ENCODE data around the gene CTNNA1. TPM values are rescaled to one million over a fixed set of nuclear protein-coding genes. Genes with fewer than 3 reads are reported as not detected.

The CTNNA1 gene
- total and polyA plus RNA-seq, 2 experiments from 2014 or later = 194 to 393 TPM

DNA sequence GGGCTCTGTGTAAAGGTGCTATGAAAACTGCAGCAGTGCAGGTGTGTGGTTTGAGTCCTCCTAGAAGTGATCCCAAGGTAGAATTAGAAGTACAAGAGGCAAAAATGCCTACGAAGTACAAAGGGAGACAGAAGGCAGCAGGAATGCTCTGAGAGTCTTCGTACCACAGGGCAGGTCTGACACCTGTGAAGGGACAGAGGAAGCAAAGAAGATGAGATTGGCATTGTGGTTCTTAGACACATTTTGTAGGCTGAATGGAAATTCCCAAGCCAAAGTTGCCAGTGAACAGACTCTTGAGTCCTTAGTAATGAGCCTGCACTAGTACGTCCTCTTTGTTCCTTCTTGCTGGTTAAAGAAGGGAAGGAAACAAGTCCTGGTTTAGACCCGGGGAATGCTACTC, 123.6 kb downstream of the CTNNA1 start:
- Histone ChIP-seq H3K36me3 (ENCODE audit: low read depth) (no peaks in the 10 kb centered on the region), H3K79me2 (ENCODE audit: insufficient read depth) (peaks cover 99% of the 10 kb centered on the region), H3K9me2 (ENCODE audit: insufficient read depth) (no peaks in the 10 kb centered on the region), H4K20me1 (ENCODE audit: insufficient read depth) (peaks cover 24% of the 10 kb centered on the region; the same call in 1 of the 2 replicates), H3K4me3 (no peak overlapping the region), H3K4me1 (ENCODE audit: insufficient read depth) (peaks cover 21% of the 10 kb centered on the region), H3K9me3 (ENCODE audit: low read depth) (no peaks in the 10 kb centered on the region), H3K9ac (no peak overlapping the region), H3K27ac (no peak overlapping the region), H3K27me3 (replicated peaks; ENCODE audit: insufficient read depth) (no peaks in the 10 kb centered on the region), H3K4me2 (ENCODE audit: unreplicated experiment) (no peak overlapping the region), H3F3A (ENCODE audit: insufficient read depth) (peaks cover 29% of the 10 kb centered on the region; the same call in 1 of the 2 replicates), H2AFZ (no peak overlapping the region)
- DNase-seq = no peak
- 88 to 93% methylated on average over 4 of the region's 4 CpGs for WGBS, 2 experiments (ENCODE audit: low coverage in 1 of 2, low lambda C conversion rate in 2 of 2, missing lambda C conversion rate in 2 of 2)
- TF ChIP-seq EZH2 (IDR thresholded peaks at IDR 0.05; ENCODE audit: insufficient read depth, poor library complexity, severe bottlenecking) = no peak
- no peak for TF ChIP-seq EZH2phosphoT487 (IDR thresholded peaks at IDR 0.05; ENCODE audit: insufficient read depth, low read depth)
- in situ Hi-C loops (cut with MboI) = no loop called here

DNA sequence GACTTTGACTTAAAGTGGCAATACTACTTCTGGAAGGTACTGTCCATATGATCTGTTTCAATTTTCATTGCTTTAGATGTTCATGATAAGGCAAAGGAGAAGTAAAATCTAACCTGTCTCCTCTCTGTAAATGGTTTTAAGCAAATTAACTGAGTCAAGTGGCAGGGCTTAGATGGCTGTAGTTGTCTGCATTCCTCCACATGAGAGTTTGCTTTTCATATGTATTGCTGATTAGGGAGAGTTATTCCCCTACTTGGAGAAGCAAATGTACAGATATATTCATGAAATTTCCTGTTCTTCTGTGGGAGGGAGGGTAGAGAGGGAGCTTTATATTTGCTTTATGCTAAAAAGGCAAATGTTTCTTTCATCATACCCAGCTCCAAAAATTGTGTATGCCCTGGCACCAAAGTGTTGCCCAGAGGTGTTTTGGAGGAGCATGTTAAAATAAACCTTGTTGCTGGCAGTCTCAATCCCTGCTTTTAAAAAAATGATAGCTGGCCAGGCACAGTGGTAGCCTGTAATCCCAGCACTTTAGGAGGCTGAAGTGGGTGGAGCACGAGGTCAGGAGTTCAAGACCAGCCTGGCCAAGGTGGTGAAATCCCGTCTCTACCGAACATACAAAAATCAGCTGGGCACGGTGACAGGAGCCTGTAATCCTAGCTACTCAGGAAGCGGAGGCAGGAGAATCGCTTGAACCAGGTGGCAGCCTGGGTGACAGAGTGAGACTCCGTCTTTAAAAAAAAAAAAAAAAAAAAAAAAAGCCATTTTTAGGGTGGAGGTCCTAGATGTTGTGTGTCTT, 125.4 kb downstream of the CTNNA1 start:
- Histone ChIP-seq H3K36me3 (ENCODE audit: low read depth) (no peaks in the 10 kb centered on the region), H3K79me2 (ENCODE audit: insufficient read depth) (peaks cover 99% of the 10 kb centered on the region), H3F3A (ENCODE audit: insufficient read depth) (peaks cover 29% of the 10 kb centered on the region; the same call in 1 of the 2 replicates), H3K27me3 (replicated peaks; ENCODE audit: insufficient read depth) (no peaks in the 10 kb centered on the region), H3K9me3 (ENCODE audit: low read depth) (no peaks in the 10 kb centered on the region), H3K27ac (no peak overlapping the region), H3K9me2 (ENCODE audit: insufficient read depth) (no peaks in the 10 kb centered on the region), H3K4me2 (ENCODE audit: unreplicated experiment) (no peak overlapping the region), H3K4me1 (ENCODE audit: insufficient read depth) (peaks cover 20% of the 10 kb centered on the region), H3K4me3 (no peak overlapping the region), H4K20me1 (ENCODE audit: insufficient read depth) (peaks cover 17% of the 10 kb centered on the region; the same call in 1 of the 2 replicates), H3K9ac (no peak overlapping the region), H2AFZ (no peak overlapping the region)
- 89 to 91% methylated on average over 7 of the region's 7 CpGs for WGBS, 2 experiments (ENCODE audit: low coverage in 1 of 2, low lambda C conversion rate in 2 of 2, missing lambda C conversion rate in 2 of 2)
- no peak for DNase-seq
- TF ChIP-seq EZH2phosphoT487 (IDR thresholded peaks at IDR 0.05; ENCODE audit: insufficient read depth, low read depth) (no peak), EZH2 (IDR thresholded peaks at IDR 0.05; ENCODE audit: insufficient read depth, poor library complexity, severe bottlenecking) (no peak)
- in situ Hi-C loops (cut with MboI) = no loop called here

DNA sequence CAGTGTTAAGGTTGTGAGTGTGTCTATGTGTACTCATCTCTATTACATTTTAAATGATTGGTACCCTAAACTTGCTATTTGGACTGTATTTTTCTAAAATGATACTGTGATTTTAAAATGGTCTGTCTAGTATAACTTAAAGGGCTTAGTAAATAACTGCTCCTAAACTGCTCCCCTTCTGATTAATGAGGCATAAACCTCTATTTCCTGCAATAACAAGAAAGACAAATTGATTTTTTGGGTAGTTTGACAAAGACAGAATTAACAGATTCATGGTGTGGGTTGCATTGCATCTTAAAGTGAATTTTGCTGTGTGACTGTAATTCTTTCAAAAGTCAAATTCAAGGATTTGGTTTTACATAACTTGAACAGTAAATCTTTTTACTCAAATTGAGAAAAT, 130.0 kb downstream of the CTNNA1 start:
- no peak overlapping the region for H3K4me2 ChIP-seq (ENCODE audit: unreplicated experiment)
- in situ Hi-C loops (cut with MboI) = no loop called here
- no peak overlapping the region for H2AFZ ChIP-seq
- no peaks in the 10 kb centered on the region for H3K27me3 ChIP-seq (replicated peaks; ENCODE audit: insufficient read depth)
- no peak for DNase-seq
- H3K79me2 ChIP-seq (ENCODE audit: insufficient read depth) = peaks cover 100% of the 10 kb centered on the region
- H3K9ac ChIP-seq = no peak overlapping the region
- no peak overlapping the region for H3K27ac ChIP-seq
- no peaks in the 10 kb centered on the region for H3K9me3 ChIP-seq (ENCODE audit: low read depth)
- TF ChIP-seq EZH2phosphoT487 (IDR thresholded peaks at IDR 0.05; ENCODE audit: insufficient read depth, low read depth) (no peak), EZH2 (IDR thresholded peaks at IDR 0.05; ENCODE audit: insufficient read depth, poor library complexity, severe bottlenecking) (no peak)
- no peak overlapping the region for H3K4me3 ChIP-seq
- H4K20me1 ChIP-seq (ENCODE audit: insufficient read depth) = peaks cover 20% of the 10 kb centered on the region; the same call in 1 of the 2 replicates
- H3K36me3 ChIP-seq (ENCODE audit: low read depth) = peaks cover 24% of the 10 kb centered on the region
- no peaks in the 10 kb centered on the region for H3K9me2 ChIP-seq (ENCODE audit: insufficient read depth)
- no peaks in the 10 kb centered on the region for H3K4me1 ChIP-seq (ENCODE audit: insufficient read depth)
- no peaks in the 10 kb centered on the region for H3F3A ChIP-seq (ENCODE audit: insufficient read depth)

GRCh38 chr5:138884094-138884493, 130.9 kb downstream of the CTNNA1 start:
- Histone ChIP-seq H3K9me3 (ENCODE audit: low read depth) (no peaks in the 10 kb centered on the region), H4K20me1 (ENCODE audit: insufficient read depth) (peaks cover 16% of the 10 kb centered on the region; the same call in 1 of the 2 replicates), H3K27ac (no peak overlapping the region), H3F3A (ENCODE audit: insufficient read depth) (no peaks in the 10 kb centered on the region), H3K4me3 (no peak overlapping the region), H3K4me1 (ENCODE audit: insufficient read depth) (no peaks in the 10 kb centered on the region), H3K9ac (no peak overlapping the region), H3K9me2 (ENCODE audit: insufficient read depth) (no peaks in the 10 kb centered on the region), H3K79me2 (ENCODE audit: insufficient read depth) (peaks cover 100% of the 10 kb centered on the region), H3K36me3 (ENCODE audit: low read depth) (peaks cover 27% of the 10 kb centered on the region), H3K27me3 (replicated peaks; ENCODE audit: insufficient read depth) (no peaks in the 10 kb centered on the region), H2AFZ (no peak overlapping the region), H3K4me2 (ENCODE audit: unreplicated experiment) (no peak overlapping the region)
- no peak for TF ChIP-seq EZH2 (IDR thresholded peaks at IDR 0.05; ENCODE audit: insufficient read depth, poor library complexity, severe bottlenecking)
- TF ChIP-seq EZH2phosphoT487 (IDR thresholded peaks at IDR 0.05; ENCODE audit: insufficient read depth, low read depth) = no peak
- in situ Hi-C loops (cut with MboI) = no loop called here
- WGBS, 2 experiments (ENCODE audit: low coverage in 1 of 2, low lambda C conversion rate in 2 of 2, missing lambda C conversion rate in 2 of 2) = 92 to 100% methylated on average over 1 of the region's 1 CpG
- DNase-seq = no peak
